T-helper 2 cell treated with Interferon-gamma antibody and Interleukin-4, amounts not matched to agents 5 μg/mL and 100 μg/mL, for 36 hours (primary cell): Measurements from ENCODE around the gene PRDM16.

ENCODE experiments used
- DNase-seq: peaks from one replicate; pipeline ENCODE4 v3.0.0; 2021; ENCODE audit warnings: low spot score
- H3K27ac Mint-ChIP-seq: one replicate; pipeline ENCODE4 v1.8.0; 2021; ENCODE audit warnings: mild to moderate bottlenecking, mixed read lengths
- H3K27me3 Mint-ChIP-seq: one replicate; pipeline ENCODE4 v1.8.0; 2021; ENCODE audit warnings: low read depth, mixed read lengths
- H3K36me3 Mint-ChIP-seq: one replicate; pipeline ENCODE4 v1.8.0; 2021; ENCODE audit warnings: low read depth, mixed read lengths
- H3K4me1 Mint-ChIP-seq: one replicate; pipeline ENCODE4 v1.8.0; 2021; ENCODE audit warnings: low read depth, mixed read lengths
- H3K4me3 Mint-ChIP-seq: one replicate; pipeline ENCODE4 v1.8.0; 2022; ENCODE audit warnings: mild to moderate bottlenecking, moderate library complexity, mixed read lengths
- H3K9me3 Mint-ChIP-seq: one replicate; pipeline ENCODE4 v1.8.0; 2021; ENCODE audit warnings: mixed read lengths

PRDM16 gene

DNA sequence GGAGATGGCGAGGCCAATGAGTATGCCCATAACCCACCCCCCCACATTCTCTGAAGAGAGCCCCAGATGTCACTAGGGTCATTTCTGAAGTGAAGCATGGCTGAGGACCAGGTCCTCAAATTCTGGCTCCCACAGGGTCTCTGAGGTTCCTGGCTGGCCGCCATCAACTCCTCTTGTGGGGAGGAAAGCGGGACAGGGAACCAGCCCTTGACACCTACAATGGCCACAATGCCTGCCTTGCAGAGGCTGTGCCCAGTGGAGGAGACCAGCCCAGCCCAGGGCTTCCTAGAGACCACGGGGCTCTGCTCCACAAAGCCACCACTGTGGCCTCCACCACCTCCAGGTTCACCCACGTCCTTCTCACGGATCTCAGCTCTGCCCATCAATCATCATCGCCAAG is 265.4 kb downstream of the PRDM16 start:
- no peak overlapping the region for H3K27ac Mint-ChIP-seq
- no peaks in the 10 kb centered on the region for H3K4me1 Mint-ChIP-seq
- no peaks in the 10 kb centered on the region for H3K9me3 Mint-ChIP-seq
- H3K36me3 Mint-ChIP-seq: no peaks in the 10 kb centered on the region
- H3K4me3 Mint-ChIP-seq: no peak overlapping the region
- DNase-seq: no peak
- H3K27me3 Mint-ChIP-seq: no peaks in the 10 kb centered on the region

- H3K27me3 Mint-ChIP-seq: no peaks in the 10 kb centered on the region
- no peak overlapping the region for H3K4me3 Mint-ChIP-seq
- H3K9me3 Mint-ChIP-seq: no peaks in the 10 kb centered on the region
- no peaks in the 10 kb centered on the region for H3K36me3 Mint-ChIP-seq
- H3K27ac Mint-ChIP-seq: no peak overlapping the region
- no peaks in the 10 kb centered on the region for H3K4me1 Mint-ChIP-seq
- DNase-seq: no peak
These were observed 267.0 kb downstream of the PRDM16 start for GRCh38 chr1:3335754-3336640.

DNA sequence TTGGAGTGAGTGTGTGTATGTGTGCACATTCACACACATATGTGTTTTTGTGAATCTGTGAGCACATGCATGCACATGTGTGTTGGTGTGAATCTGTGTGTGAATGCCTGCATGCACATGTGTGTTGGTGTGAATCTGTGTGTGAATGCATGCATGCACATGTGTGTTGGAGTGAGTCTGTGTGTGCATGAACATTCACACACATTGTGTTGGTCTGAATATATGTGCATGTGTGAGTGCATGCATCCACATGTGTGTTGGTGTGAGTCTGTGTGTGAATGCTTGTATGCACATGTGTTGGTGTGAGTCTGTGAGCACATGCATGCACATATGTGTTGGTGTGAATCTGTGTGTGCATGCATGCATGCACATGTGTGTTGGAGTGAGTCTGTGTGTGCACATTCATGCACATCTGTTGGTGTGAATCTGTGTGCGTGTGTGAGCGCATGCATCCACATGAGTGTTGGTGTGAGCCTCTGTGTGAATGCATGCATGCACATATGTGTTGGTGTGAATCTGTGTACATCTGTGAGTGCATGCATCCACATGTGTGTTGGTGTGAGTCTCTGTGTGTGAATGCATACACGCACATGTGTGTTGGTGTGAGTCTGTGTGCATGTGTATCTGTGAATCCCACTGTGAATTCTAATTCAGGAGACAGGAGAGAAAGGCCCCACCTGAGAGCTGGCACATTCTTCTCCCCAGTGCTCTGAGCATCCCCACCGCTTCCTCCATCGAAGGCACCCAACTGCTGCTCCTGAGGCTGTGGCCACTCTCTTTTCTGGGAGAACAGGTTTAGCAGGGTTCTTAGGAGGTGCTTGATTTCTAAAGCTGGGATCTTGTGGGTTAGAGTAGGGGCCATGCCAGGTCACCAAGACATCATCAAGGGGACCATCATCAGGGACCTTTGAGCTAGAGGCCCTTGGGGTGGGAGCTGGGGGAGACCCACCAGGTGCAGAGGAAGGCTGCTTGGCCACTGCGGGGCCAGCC is 267.9 kb downstream of the PRDM16 start:
- DNase-seq: no peak
- H3K4me1 Mint-ChIP-seq: no peaks in the 10 kb centered on the region
- H3K27me3 Mint-ChIP-seq: no peaks in the 10 kb centered on the region
- no peak overlapping the region for H3K27ac Mint-ChIP-seq
- H3K36me3 Mint-ChIP-seq: no peaks in the 10 kb centered on the region
- H3K9me3 Mint-ChIP-seq: no peaks in the 10 kb centered on the region
- H3K4me3 Mint-ChIP-seq: no peak overlapping the region

GRCh38 chr1:3337798-3338724 is 269.1 kb downstream of the PRDM16 start:
- no peak overlapping the region for H3K4me3 Mint-ChIP-seq
- no peaks in the 10 kb centered on the region for H3K4me1 Mint-ChIP-seq
- no peaks in the 10 kb centered on the region for H3K36me3 Mint-ChIP-seq
- no peak overlapping the region for H3K27ac Mint-ChIP-seq
- peaks cover 1% of the 10 kb centered on the region for H3K9me3 Mint-ChIP-seq
- no peak for DNase-seq
- H3K27me3 Mint-ChIP-seq: no peaks in the 10 kb centered on the region

DNA sequence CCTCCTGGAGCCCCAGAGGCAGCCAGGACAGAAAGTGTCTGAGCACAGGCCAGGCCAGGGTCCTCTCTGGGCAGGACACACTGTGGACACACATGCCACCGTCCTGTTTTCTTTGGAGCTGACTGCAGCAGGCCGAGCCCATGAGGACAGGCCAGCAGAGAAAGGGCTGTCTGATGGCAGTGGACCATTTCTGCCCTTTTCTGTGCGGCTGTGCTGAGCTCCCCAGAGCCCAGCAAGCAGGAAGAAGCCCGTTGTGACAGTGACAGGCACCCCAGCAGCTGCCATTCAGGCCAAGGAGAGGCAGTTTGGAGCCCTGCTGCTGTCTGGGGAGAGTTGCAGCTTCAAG is 269.7 kb downstream of the PRDM16 start:
- DNase-seq: no peak
- Mint-ChIP-seq H3K4me3 (no peak overlapping the region), H3K27me3 (no peaks in the 10 kb centered on the region), H3K9me3 (peaks cover 6% of the 10 kb centered on the region), H3K4me1 (no peaks in the 10 kb centered on the region), H3K27ac (no peak overlapping the region), H3K36me3 (no peaks in the 10 kb centered on the region)

DNA sequence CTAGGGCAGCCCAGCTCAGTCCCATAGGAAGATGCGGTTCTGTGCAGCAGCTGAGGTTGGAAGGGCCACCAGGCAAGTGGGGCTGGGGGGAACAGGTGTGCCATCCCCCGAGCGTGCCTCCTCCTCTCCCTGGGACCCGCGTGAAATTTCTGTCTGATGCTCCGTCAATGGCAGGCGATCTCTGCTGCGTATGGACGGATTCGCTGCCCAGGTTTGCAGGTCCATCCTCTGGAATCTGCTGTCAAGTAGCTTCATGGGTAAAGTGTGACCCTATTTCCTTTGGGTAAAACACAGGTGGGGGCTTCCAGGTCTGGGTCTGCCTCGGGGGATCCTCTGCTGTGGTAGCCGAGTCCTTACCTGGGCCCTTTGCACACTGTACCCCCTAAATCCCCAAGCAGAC is 270.9 kb downstream of the PRDM16 start:
- Mint-ChIP-seq H3K27ac (no peak overlapping the region), H3K4me3 (no peak overlapping the region), H3K9me3 (peaks cover 17% of the 10 kb centered on the region), H3K27me3 (no peaks in the 10 kb centered on the region), H3K36me3 (no peaks in the 10 kb centered on the region), H3K4me1 (no peaks in the 10 kb centered on the region)
- DNase-seq: no peak

- H3K4me1 Mint-ChIP-seq: no peaks in the 10 kb centered on the region
- no peaks in the 10 kb centered on the region for H3K27me3 Mint-ChIP-seq
- no peak overlapping the region for H3K27ac Mint-ChIP-seq
- peaks cover 19% of the 10 kb centered on the region for H3K9me3 Mint-ChIP-seq
- H3K36me3 Mint-ChIP-seq: no peaks in the 10 kb centered on the region
- no peak for DNase-seq
- H3K4me3 Mint-ChIP-seq: no peak overlapping the region
These were observed 271.7 kb downstream of the PRDM16 start for GRCh38 chr1:3340548-3341235.

DNA sequence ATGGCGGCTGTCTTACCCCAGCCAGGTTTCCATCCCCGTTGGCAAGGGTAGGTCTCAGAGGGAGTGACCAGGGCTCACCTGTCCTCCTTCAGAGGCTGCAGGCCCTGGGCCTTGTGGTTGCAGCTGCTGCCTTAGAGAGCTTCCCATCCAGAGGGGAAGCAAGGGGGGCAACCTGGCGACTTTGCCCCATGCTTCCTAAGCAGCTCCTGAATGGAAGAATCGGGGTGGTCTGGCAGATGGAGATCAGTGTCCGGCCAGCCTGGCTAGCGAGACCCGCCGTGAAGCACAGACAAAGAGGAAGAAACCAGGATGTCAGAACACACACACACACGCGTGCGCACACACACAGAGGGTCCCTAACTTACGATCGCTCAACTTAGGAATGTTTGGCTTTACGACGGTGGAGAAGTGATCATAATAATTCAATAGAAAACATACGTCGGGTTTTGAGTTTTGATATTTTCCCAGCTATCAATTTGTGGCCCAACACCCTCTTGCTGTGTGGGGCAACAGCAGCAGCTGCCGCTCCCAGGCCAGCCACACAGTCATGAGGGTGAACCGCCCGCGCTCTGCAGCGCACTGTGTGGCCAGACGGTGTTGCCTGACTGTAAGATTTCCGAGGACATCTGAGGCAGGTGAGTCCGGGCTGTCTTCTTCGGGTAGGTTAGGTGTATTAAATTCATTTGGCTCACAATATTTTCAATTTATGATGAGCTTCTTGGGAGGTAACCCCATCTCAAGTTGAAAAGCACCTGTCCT is 272.4 kb downstream of the PRDM16 start:
- H3K36me3 Mint-ChIP-seq: no peaks in the 10 kb centered on the region
- no peak overlapping the region for H3K4me3 Mint-ChIP-seq
- H3K9me3 Mint-ChIP-seq: peaks cover 19% of the 10 kb centered on the region
- DNase-seq: no peak
- H3K27ac Mint-ChIP-seq: no peak overlapping the region
- no peaks in the 10 kb centered on the region for H3K27me3 Mint-ChIP-seq
- no peaks in the 10 kb centered on the region for H3K4me1 Mint-ChIP-seq

DNA sequence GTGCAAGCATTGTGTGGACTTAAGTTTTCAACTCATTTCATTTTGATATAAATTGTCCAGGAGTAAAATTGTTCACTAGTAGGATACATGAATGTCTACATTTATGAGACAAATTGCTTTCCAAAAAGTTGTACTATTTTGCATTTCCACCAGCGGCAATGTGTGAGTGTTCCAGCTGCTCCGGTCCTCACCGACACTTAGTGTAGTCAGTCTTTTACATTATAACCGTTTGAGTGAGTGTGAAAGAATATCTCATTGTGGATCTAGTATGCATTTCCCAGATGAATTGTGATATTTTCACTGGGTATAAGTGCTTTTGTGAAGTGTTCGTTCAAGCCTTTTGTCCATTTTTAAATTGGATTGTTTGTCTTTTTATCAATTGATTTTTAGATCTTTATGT is 274.0 kb downstream of the PRDM16 start:
- no peak overlapping the region for H3K27ac Mint-ChIP-seq
- H3K9me3 Mint-ChIP-seq: peaks cover 19% of the 10 kb centered on the region
- H3K4me1 Mint-ChIP-seq: no peaks in the 10 kb centered on the region
- H3K36me3 Mint-ChIP-seq: no peaks in the 10 kb centered on the region
- no peak for DNase-seq
- H3K4me3 Mint-ChIP-seq: no peak overlapping the region
- no peaks in the 10 kb centered on the region for H3K27me3 Mint-ChIP-seq

DNA sequence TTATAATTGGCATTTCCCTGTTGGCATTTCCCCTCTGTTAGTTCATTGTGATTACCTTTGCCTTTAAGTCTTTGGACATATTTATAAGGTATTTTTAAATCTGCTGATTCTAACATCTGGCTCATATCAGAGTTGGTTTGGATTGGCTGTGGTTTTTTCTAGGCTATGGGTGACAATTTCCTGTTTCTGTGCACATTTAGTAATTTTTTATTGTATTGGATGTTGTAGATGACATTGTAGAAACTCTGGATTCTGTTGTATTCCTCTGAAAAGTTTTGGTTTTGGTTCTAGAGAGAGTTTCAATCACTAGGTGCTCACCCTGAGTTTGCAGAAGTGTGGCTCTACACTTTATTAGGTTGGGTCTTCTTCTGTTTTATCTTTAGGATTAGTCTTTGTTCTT is 275.4 kb downstream of the PRDM16 start:
- peaks cover 19% of the 10 kb centered on the region for H3K9me3 Mint-ChIP-seq
- H3K27me3 Mint-ChIP-seq: no peaks in the 10 kb centered on the region
- no peak overlapping the region for H3K4me3 Mint-ChIP-seq
- H3K4me1 Mint-ChIP-seq: no peaks in the 10 kb centered on the region
- no peaks in the 10 kb centered on the region for H3K36me3 Mint-ChIP-seq
- no peak overlapping the region for H3K27ac Mint-ChIP-seq
- no peak for DNase-seq

GRCh38 chr1:3345792-3346191 is 276.8 kb downstream of the PRDM16 start:
- H3K4me3 Mint-ChIP-seq: no peak overlapping the region
- peaks cover 19% of the 10 kb centered on the region for H3K9me3 Mint-ChIP-seq
- DNase-seq: no peak
- no peak overlapping the region for H3K27ac Mint-ChIP-seq
- no peaks in the 10 kb centered on the region for H3K4me1 Mint-ChIP-seq
- H3K36me3 Mint-ChIP-seq: no peaks in the 10 kb centered on the region
- no peaks in the 10 kb centered on the region for H3K27me3 Mint-ChIP-seq

DNA sequence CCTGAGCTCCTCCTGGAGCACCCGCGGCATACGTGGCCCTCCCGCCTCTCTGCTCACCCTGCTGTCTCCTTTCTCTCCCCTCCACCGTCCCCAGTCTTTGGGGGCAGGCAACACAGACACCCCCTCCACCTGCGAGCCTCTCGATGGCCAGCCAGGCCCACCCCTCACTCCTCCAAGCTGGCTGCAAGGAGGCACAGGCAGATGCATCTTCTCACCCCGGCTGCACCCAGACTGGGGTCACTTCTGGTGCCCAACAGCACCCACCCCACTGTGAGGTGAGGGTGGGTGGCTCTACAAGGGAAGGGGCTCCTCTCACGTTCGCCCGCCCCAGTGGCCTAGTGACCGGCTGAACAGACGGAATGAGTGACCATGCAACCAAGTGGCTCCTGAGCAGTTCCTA is 277.5 kb downstream of the PRDM16 start:
- Mint-ChIP-seq H3K4me1 (no peaks in the 10 kb centered on the region), H3K4me3 (no peak overlapping the region), H3K9me3 (peaks cover 19% of the 10 kb centered on the region), H3K27ac (no peak overlapping the region), H3K36me3 (no peaks in the 10 kb centered on the region), H3K27me3 (no peaks in the 10 kb centered on the region)
- DNase-seq: no peak
